ENCODE results near the gene CSF2. TPM values are rescaled to one million over a fixed set of nuclear protein-coding genes. Genes with fewer than 3 reads are reported as not detected.

The CSF2 gene
- total RNA-seq, 4 donors from 2014 or later, result not detected

GRCh38 chr5:132063090-132063911 is 10.3 kb upstream of the CSF2 start:
- in situ Hi-C loops (cut with MboI; ENCODE audit: low pct_ligation_motif_present in 1 of 4, low pct_unique_long_range_greater_than_20kb in 1 of 4, low sequenced_read_pairs in 3 of 4) (no loop called here), intact Hi-C loops (cut with DNase I; ENCODE audit: low total_unique reads) (no loop called here)
- 0 to 33% methylated on average over 1 to 9 of the region's 9 CpGs for WGBS, 2 donors (ENCODE audit: low coverage in 1 of 2)
- H3K27ac ChIP-seq, result no peak overlapping the region
- no peaks in the 10 kb centered on the region for H3K9me3 ChIP-seq
- DNase-seq, result peak; percentile 77
- no peak for TF ChIP-seq EP300 (IDR thresholded peaks at IDR 0.05; ENCODE audit: low read depth)
- TF ChIP-seq POLR2AphosphoS5 (IDR thresholded peaks at IDR 0.05), result no peak
- TF ChIP-seq POLR2A (IDR thresholded peaks at IDR 0.05), result no peak
- TF ChIP-seq, protein P1, sequence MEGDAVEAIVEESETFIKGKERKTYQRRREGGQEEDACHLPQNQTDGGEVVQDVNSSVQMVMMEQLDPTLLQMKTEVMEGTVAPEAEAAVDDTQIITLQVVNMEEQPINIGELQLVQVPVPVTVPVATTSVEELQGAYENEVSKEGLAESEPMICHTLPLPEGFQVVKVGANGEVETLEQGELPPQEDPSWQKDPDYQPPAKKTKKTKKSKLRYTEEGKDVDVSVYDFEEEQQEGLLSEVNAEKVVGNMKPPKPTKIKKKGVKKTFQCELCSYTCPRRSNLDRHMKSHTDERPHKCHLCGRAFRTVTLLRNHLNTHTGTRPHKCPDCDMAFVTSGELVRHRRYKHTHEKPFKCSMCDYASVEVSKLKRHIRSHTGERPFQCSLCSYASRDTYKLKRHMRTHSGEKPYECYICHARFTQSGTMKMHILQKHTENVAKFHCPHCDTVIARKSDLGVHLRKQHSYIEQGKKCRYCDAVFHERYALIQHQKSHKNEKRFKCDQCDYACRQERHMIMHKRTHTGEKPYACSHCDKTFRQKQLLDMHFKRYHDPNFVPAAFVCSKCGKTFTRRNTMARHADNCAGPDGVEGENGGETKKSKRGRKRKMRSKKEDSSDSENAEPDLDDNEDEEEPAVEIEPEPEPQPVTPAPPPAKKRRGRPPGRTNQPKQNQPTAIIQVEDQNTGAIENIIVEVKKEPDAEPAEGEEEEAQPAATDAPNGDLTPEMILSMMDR (IDR thresholded peaks at IDR 0.05), result peak; percentile 76 to 98 (median 95)
- H3K36me3 ChIP-seq, result no peaks in the 10 kb centered on the region
- H3K4me3 ChIP-seq, result no peak overlapping the region
- no peaks in the 10 kb centered on the region for H3K4me1 ChIP-seq
- no peaks in the 10 kb centered on the region for H3K27me3 ChIP-seq

DNA sequence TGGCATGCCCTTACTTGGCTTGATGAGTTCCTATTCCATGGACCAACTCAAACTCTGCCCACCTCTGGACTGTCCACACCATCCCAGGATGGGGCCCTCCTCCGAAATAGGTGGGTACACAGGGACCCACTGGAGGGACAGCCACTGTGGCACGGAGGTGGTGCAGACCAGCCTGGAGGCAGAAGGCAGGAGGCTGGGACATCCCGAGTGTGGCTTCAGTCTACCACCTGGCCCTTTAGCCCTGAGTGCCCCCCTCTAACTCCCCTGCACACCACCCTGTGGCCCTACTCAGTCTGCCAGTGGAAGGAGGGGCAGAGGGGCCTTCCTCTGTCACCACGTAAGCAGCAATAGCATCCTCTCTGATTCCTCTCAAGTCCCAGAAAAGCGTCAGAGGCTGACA is 9.4 kb upstream of the CSF2 start:
- in situ Hi-C loops (cut with MboI; ENCODE audit: low pct_ligation_motif_present in 1 of 4, low pct_unique_long_range_greater_than_20kb in 1 of 4, low sequenced_read_pairs in 3 of 4), result no loop called here
- intact Hi-C loops (cut with DNase I; ENCODE audit: low total_unique reads), result no loop called here

DNA sequence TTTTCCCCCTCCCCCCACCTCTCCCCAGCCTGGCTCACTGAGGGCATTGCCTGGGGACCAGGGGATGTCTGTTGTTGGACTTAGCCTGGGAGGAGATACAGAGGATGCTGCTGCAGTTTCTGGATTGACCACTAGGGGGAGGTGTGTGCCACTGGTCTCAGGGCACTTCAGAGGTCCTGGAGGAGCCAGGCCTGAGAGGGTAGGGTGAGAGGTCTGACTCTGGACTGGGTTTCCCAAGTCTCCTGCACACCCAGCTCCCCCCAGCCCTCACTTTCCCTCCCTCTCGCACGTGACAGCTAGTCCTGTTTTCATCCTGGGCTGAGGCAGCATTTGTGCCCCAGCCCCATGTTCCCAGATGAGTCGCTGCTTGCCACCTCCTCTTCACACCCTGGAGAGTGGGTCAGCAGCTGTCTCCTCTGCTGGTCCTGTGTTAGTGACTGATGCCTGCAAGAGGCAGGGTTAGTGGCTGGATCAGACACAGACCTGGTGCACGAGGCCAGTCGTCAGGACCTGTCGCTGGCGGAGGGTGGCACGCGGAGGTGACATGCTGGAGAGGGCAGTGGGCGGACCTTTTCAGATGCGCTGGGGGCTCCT is 8.8 kb upstream of the CSF2 start:
- intact Hi-C loops (cut with DNase I; ENCODE audit: low total_unique reads) (no loop called here), in situ Hi-C loops (cut with MboI; ENCODE audit: low pct_ligation_motif_present in 1 of 4, low pct_unique_long_range_greater_than_20kb in 1 of 4, low sequenced_read_pairs in 3 of 4) (no loop called here)
- DNase-seq, result peak; percentile 80
- Histone ChIP-seq H3K36me3 (no peaks in the 10 kb centered on the region), H3K27me3 (no peaks in the 10 kb centered on the region), H3K9me3 (no peaks in the 10 kb centered on the region), H3K4me3 (no peak overlapping the region), H3K4me1 (no peaks in the 10 kb centered on the region), H3K27ac (no peak overlapping the region)
- 78% methylated on average over 11 of the region's 11 CpGs; no CpG with 5 or more reads in 1 of the 2 donors for WGBS, 2 donors (ENCODE audit: low coverage in 1 of 2)
- TF ChIP-seq, protein P1 (IDR thresholded peaks at IDR 0.05), result peak; percentile 70 to 98 (median 90)
- no peak for TF ChIP-seq POLR2AphosphoS5 (IDR thresholded peaks at IDR 0.05)

More for the DNA sequence above, 9.4 kb upstream of the CSF2 start:
- Histone ChIP-seq H3K27me3 (no peaks in the 10 kb centered on the region), H3K4me3 (no peak overlapping the region), H3K4me1 (no peaks in the 10 kb centered on the region), H3K9me3 (no peaks in the 10 kb centered on the region), H3K27ac (no peak overlapping the region), H3K36me3 (no peaks in the 10 kb centered on the region)
- TF ChIP-seq POLR2AphosphoS5 (IDR thresholded peaks at IDR 0.05), result no peak
- TF ChIP-seq POLR2A (IDR thresholded peaks at IDR 0.05), result no peak
- TF ChIP-seq, protein P1 (IDR thresholded peaks at IDR 0.05), result no peak
- no peak for TF ChIP-seq EP300 (IDR thresholded peaks at IDR 0.05; ENCODE audit: low read depth)
- DNase-seq, result no peak
- 63 to 84% methylated on average over 3 to 5 of the region's 5 CpGs for WGBS, 2 donors (ENCODE audit: low coverage in 1 of 2)

GRCh38 chr5:132065351-132065937 is 8.1 kb upstream of the CSF2 start:
- intact Hi-C loops (cut with DNase I; ENCODE audit: low total_unique reads) (no loop called here), in situ Hi-C loops (cut with MboI; ENCODE audit: low pct_ligation_motif_present in 1 of 4, low pct_unique_long_range_greater_than_20kb in 1 of 4, low sequenced_read_pairs in 3 of 4) (no loop called here)
- 59 to 94% methylated on average over 2 to 4 of the region's 4 CpGs for WGBS, 2 donors (ENCODE audit: low coverage in 1 of 2)
- DNase-seq, result peak; percentile 50
- Histone ChIP-seq H3K27me3 (no peaks in the 10 kb centered on the region), H3K36me3 (no peaks in the 10 kb centered on the region), H3K27ac (no peak overlapping the region), H3K9me3 (no peaks in the 10 kb centered on the region), H3K4me1 (no peaks in the 10 kb centered on the region), H3K4me3 (no peak overlapping the region)
- TF ChIP-seq, protein P1 (IDR thresholded peaks at IDR 0.05), result peak in 2 of 5 experiments; percentile 26 to 30
- TF ChIP-seq POLR2AphosphoS5 (IDR thresholded peaks at IDR 0.05), result no peak

Data from transverse colon (tissue), 4 donors.